Left lobe of liver (tissue), 2 donors: ENCODE measurements around the gene ABTB2. TPM values are rescaled to one million over a fixed set of nuclear protein-coding genes. Genes with fewer than 3 reads are reported as not detected.

Source experiments
- ATAC-seq: fragments of 200-7000 bp; cut with Tn5 transposase; one replicate; pipeline ENCODE4 v1.9.1; 2020; ENCODE audit warnings: mild to moderate bottlenecking, moderate library complexity
- DNase-seq: peaks from one replicate; pipeline ENCODE4 v3.0.0-alpha.2; 2020; ENCODE audit warnings: low spot score
- total RNA-seq: library from RNA; stranded (reverse); gene quantifications from one replicate; pipeline ENCODE4 v1.2.1, GENCODE V29; 2021
- donor health status: DM: no; HTN: no; CAD: no; lungs with moderate emphysema.
- donor health status: DM: no; HTN: yes; CAD: no.

Gene ABTB2
- total RNA-seq, 1 donor from 2014 or later: 11.4 TPM

- ATAC-seq (no peak), DNase-seq (no peak)
Observed at GRCh38 chr11:34317666-34318065, 40.1 kb downstream of the ABTB2 start.

GRCh38 chr11:34317036-34317360 is 40.8 kb downstream of the ABTB2 start:
- DNase-seq (peak; percentile 81), ATAC-seq (peak; percentile 74)

- ATAC-seq: peak; percentile 5
- DNase-seq: no peak
Observed at GRCh38 chr11:34316347-34317035, 41.3 kb downstream of the ABTB2 start.

- ATAC-seq (no peak), DNase-seq (no peak)
Observed at GRCh38 chr11:34315394-34315793, 42.4 kb downstream of the ABTB2 start.

GRCh38 chr11:34314936-34315335 is 42.9 kb downstream of the ABTB2 start:
- DNase-seq (no peak), ATAC-seq (no peak)

GRCh38 chr11:34314176-34314575 is 43.6 kb downstream of the ABTB2 start:
- no peak for DNase-seq

GRCh38 chr11:34313099-34313517 is 44.7 kb downstream of the ABTB2 start:
- peak; percentile 60 for DNase-seq
- peak; percentile 21 for ATAC-seq

More at GRCh38 chr11:34314176-34314575, 43.6 kb downstream of the ABTB2 start:
- no peak for ATAC-seq

- ATAC-seq (no peak), DNase-seq (no peak)
Observed at GRCh38 chr11:34311126-34311525, 46.7 kb downstream of the ABTB2 start.

GRCh38 chr11:34309965-34310364 is 47.8 kb downstream of the ABTB2 start:
- DNase-seq: no peak
- ATAC-seq: peak; percentile 49

- ATAC-seq: peak; percentile 86
- DNase-seq: peak; percentile 82
Observed at GRCh38 chr11:34308913-34309585, 48.8 kb downstream of the ABTB2 start.

- no peak for DNase-seq
- ATAC-seq: no peak
Observed at GRCh38 chr11:34308049-34308912, 49.5 kb downstream of the ABTB2 start.

GRCh38 chr11:34305780-34306179 is 52.0 kb downstream of the ABTB2 start:
- no peak for DNase-seq

GRCh38 chr11:34305193-34305592 is 52.6 kb downstream of the ABTB2 start:
- no peak for ATAC-seq
- no peak for DNase-seq

More at GRCh38 chr11:34305780-34306179, 52.0 kb downstream of the ABTB2 start:
- ATAC-seq: no peak

GRCh38 chr11:34303028-34303570 is 54.7 kb downstream of the ABTB2 start:
- DNase-seq (no peak), ATAC-seq (no peak)

- ATAC-seq (no peak), DNase-seq (no peak)
Observed at GRCh38 chr11:34302046-34302921, 55.5 kb downstream of the ABTB2 start.

GRCh38 chr11:34300926-34301295 is 56.9 kb downstream of the ABTB2 start:
- no peak for ATAC-seq

GRCh38 chr11:34300026-34300925 is 57.5 kb downstream of the ABTB2 start:
- DNase-seq (no peak), ATAC-seq (no peak)

More at GRCh38 chr11:34300926-34301295, 56.9 kb downstream of the ABTB2 start:
- no peak for DNase-seq

GRCh38 chr11:34299284-34299972 is 58.4 kb downstream of the ABTB2 start:
- no peak for ATAC-seq
- DNase-seq: no peak

GRCh38 chr11:34298871-34299270 is 58.9 kb downstream of the ABTB2 start:
- no peak for DNase-seq

More at GRCh38 chr11:34298871-34299270, 58.9 kb downstream of the ABTB2 start:
- no peak for ATAC-seq
